ENCODE results near the gene EFCAB3.
"Not testable (repeated sequence)": the region's sequence is repeated elsewhere in the genome, so short reads cannot be mapped to it uniquely, and the experiment has no call there.

The EFCAB3 gene

GRCh38 chr17:62380253-62380652 is at the start of gene EFCAB3:
Gene EFCAB3, plus strand, starts transcription at chr17:62380553. Its CDS starts 2,427 bp downstream, at chr17:62382980.
- no peak for DNase-seq

GRCh38 chr17:62336527-62336926 is 43.8 kb upstream of the EFCAB3 start:
- no peak for DNase-seq

GRCh38 chr17:62343764-62344270 is 36.5 kb upstream of the EFCAB3 start:
- DNase-seq = no peak

- DNase-seq = no peak
Observed at GRCh38 chr17:62351176-62351575, 29.2 kb upstream of the EFCAB3 start.

GRCh38 chr17:62366191-62366590 is 14.2 kb upstream of the EFCAB3 start:
- DNase-seq = no peak

GRCh38 chr17:62381561-62381960 is 1.2 kb downstream of the EFCAB3 start:
- DNase-seq = no peak

- DNase-seq = no peak
Observed at GRCh38 chr17:62388856-62389255, 8.5 kb downstream of the EFCAB3 start.

GRCh38 chr17:62392908-62393307 is 12.6 kb downstream of the EFCAB3 start:
- DNase-seq = no peak

GRCh38 chr17:62398891-62399290 is 18.5 kb downstream of the EFCAB3 start:
- DNase-seq = no peak

- DNase-seq = no peak
Observed at GRCh38 chr17:62405451-62405850, 25.1 kb downstream of the EFCAB3 start.

GRCh38 chr17:62413090-62413489 is 32.7 kb downstream of the EFCAB3 start:
- DNase-seq = not testable (repeated sequence)

GRCh38 chr17:62423647-62424461 is 43.5 kb downstream of the EFCAB3 start, which contains the start of gene METTL2A:
Gene METTL2A, plus strand, starts transcription at chr17:62423897. Its CDS starts 6 bp downstream, at chr17:62423903.
- peak; percentile 91 for DNase-seq

- DNase-seq = not testable (repeated sequence)
Observed at GRCh38 chr17:62426214-62426613, 45.9 kb downstream of the EFCAB3 start.

GRCh38 chr17:62435251-62435650 is 54.9 kb downstream of the EFCAB3 start:
- not testable (repeated sequence) for DNase-seq

GRCh38 chr17:62441181-62441580 is 60.8 kb downstream of the EFCAB3 start:
- DNase-seq = not testable (repeated sequence)

GRCh38 chr17:62444063-62444462 is 63.7 kb downstream of the EFCAB3 start:
- DNase-seq = no peak

- DNase-seq = not testable (repeated sequence)
Observed at GRCh38 chr17:62445791-62446190, 65.4 kb downstream of the EFCAB3 start.

GRCh38 chr17:62452195-62452594 is 71.8 kb downstream of the EFCAB3 start:
- not testable (repeated sequence) for DNase-seq

- DNase-seq = not testable (repeated sequence)
Observed at GRCh38 chr17:62453041-62453440, 72.7 kb downstream of the EFCAB3 start.

- DNase-seq = not testable (repeated sequence)
Observed at GRCh38 chr17:62453656-62454055, 73.3 kb downstream of the EFCAB3 start.

GRCh38 chr17:62454111-62454510 is 73.8 kb downstream of the EFCAB3 start:
- not testable (repeated sequence) for DNase-seq

GRCh38 chr17:62456016-62456415 is 75.7 kb downstream of the EFCAB3 start:
- DNase-seq = no peak

GRCh38 chr17:62458483-62458882 is 78.1 kb downstream of the EFCAB3 start:
- DNase-seq = not testable (repeated sequence)

- DNase-seq = not testable (repeated sequence)
Observed at GRCh38 chr17:62464422-62464821, 84.1 kb downstream of the EFCAB3 start.
